ENCODE measurements around the gene BRCA1.

- TF ChIP-seq CTCF (IDR thresholded peaks at IDR 0.05) (no peak), EZH2 (IDR thresholded peaks at IDR 0.05; ENCODE audit: borderline replicate concordance, insufficient read depth, low read depth, low read length, poor library complexity, severe bottlenecking) (no peak)
Measured at GRCh38 chr17:43105146-43105545, 20.0 kb downstream of the BRCA1 start.
